Measurements from ENCODE around the gene CALCOCO1. TPM values are rescaled to one million over a fixed set of nuclear protein-coding genes. Genes with fewer than 3 reads are reported as not detected.
"Not testable (repeated sequence)": the region's sequence is repeated elsewhere in the genome, so short reads cannot be mapped to it uniquely, and the experiment has no call there.

The CALCOCO1 gene
- total RNA-seq, 1 experiment from 2014 or later, result 27.0 TPM

DNA sequence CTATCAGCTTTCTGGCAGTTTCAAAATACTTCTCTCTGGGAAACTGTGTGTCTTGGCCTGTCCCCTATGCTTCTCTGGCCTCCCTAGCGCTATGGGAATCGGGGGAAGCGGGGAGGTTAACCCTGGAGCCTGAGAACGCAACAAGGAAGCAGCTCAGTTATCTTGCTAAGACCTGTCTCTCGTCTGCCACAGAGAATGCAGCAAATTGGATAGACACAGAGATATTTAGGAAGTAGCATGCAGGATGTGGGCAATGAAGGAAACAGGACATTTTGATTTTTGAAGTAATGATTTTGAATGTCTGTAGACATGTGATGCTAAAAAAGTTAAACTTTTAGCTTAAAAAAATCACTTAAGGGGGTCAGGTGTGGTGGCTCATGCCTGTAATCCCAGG lies 6.6 kb upstream of the CALCOCO1 start:
- DNase-seq (ENCODE audit: low read depth in 1 of 2, low spot score in 2 of 2), result no peak
- no peaks in the 10 kb centered on the region for H3K36me3 ChIP-seq
- peaks cover 8% of the 10 kb centered on the region for H3K27me3 ChIP-seq (replicated peaks)
- H3K9me3 ChIP-seq (replicated peaks), result no peaks in the 10 kb centered on the region
- no peak overlapping the region for H3K27ac ChIP-seq
- H3K4me3 ChIP-seq, result no peak overlapping the region
- H3K4me1 ChIP-seq (replicated peaks), result peaks cover 3% of the 10 kb centered on the region; the same call in 1 of the 2 replicates

- peak in 1 of 2 experiments; percentile 20 for DNase-seq (ENCODE audit: low read depth in 1 of 2, low spot score in 2 of 2)
- no peak overlapping the region for H3K4me3 ChIP-seq
- H3K27ac ChIP-seq, result no peak overlapping the region
- H3K27me3 ChIP-seq (replicated peaks), result peaks cover 8% of the 10 kb centered on the region; the same call in 1 of the 2 replicates
- H3K36me3 ChIP-seq, result no peaks in the 10 kb centered on the region
- peaks cover 3% of the 10 kb centered on the region; the same call in 1 of the 2 replicates for H3K4me1 ChIP-seq (replicated peaks)
- H3K9me3 ChIP-seq (replicated peaks), result no peaks in the 10 kb centered on the region
Measured at GRCh38 chr12:53733051-53733806, 6.0 kb upstream of the CALCOCO1 start.

DNA sequence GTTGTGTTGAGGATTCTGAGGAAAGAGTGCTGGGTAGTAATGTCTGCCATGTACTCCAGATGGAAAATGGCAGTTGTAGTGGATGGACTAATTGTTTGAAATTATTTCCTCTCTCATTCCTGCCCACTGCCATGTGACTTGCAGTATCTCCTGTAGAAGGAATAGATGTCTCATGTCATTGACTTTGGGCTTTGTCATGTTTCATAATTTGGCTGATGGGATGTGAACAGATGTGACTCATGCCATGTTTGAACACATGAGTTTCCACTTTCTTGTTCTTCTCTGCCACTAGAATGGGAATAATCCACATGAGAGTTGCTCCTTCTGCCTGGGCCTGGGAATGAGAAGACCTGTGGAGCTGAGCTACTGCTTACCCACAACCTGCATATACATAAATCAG lies 2.4 kb upstream of the CALCOCO1 start:
- no peak for DNase-seq (ENCODE audit: low read depth in 1 of 2, low spot score in 2 of 2)
- Histone ChIP-seq H3K27ac (no peak overlapping the region), H3K9me3 (replicated peaks) (no peaks in the 10 kb centered on the region), H3K4me3 (no peak overlapping the region), H3K4me1 (replicated peaks) (peaks cover 24% of the 10 kb centered on the region), H3K36me3 (peaks cover 5% of the 10 kb centered on the region; the same call in 1 of the 2 replicates), H3K27me3 (replicated peaks) (no peaks in the 10 kb centered on the region)

GRCh38 chr12:53728206-53728605 lies 954 bp upstream of the CALCOCO1 start:
- no peak for DNase-seq (ENCODE audit: low read depth in 1 of 2, low spot score in 2 of 2)
- Histone ChIP-seq H3K4me3 (no peak overlapping the region), H3K9me3 (replicated peaks) (no peaks in the 10 kb centered on the region), H3K27ac (peak overlapping the region; percentile 2; the same call in 1 of the 2 replicates), H3K36me3 (peaks cover 9% of the 10 kb centered on the region; the same call in 1 of the 2 replicates), H3K27me3 (replicated peaks) (no peaks in the 10 kb centered on the region), H3K4me1 (replicated peaks) (peaks cover 21% of the 10 kb centered on the region)

- H3K4me3 ChIP-seq, result peak overlapping the region; percentile 47
- DNase-seq (ENCODE audit: low read depth in 1 of 2, low spot score in 2 of 2), result no peak
- peaks cover 10% of the 10 kb centered on the region; the same call in 1 of the 2 replicates for H3K36me3 ChIP-seq
- H3K4me1 ChIP-seq (replicated peaks), result peaks cover 21% of the 10 kb centered on the region
- no peaks in the 10 kb centered on the region for H3K9me3 ChIP-seq (replicated peaks)
- H3K27me3 ChIP-seq (replicated peaks), result no peaks in the 10 kb centered on the region
- H3K27ac ChIP-seq, result 0 out of 2 replicates have a peak overlapping the region, but pooled peaks have one; percentile 7
Measured at GRCh38 chr12:53726946-53727309, 324 bp downstream of the CALCOCO1 start.

DNA sequence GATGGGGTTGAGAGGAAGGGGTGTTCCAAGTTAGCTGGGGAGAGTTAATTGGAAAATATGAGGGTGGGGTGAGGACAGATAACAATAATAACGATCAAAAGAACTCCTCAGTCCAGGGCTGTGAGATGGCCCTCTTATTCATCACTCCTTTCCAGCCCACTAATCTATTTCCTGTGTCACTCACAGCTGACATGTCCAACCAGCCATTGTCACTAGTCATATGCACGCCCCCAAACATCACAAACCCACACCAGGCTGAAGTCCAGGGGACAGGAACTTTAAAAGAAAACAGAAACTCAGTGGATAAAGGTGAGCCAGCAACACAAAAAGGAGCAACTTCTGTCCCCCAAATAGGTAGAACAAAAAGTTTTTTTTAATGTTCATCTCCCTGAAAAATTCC lies 911 bp downstream of the CALCOCO1 start:
- H3K36me3 ChIP-seq, result peaks cover 10% of the 10 kb centered on the region; the same call in 1 of the 2 replicates
- peak overlapping the region; percentile 29; the same call in 1 of the 2 replicates for H3K27ac ChIP-seq
- no peak for DNase-seq (ENCODE audit: low read depth in 1 of 2, low spot score in 2 of 2)
- H3K9me3 ChIP-seq (replicated peaks), result no peaks in the 10 kb centered on the region
- H3K4me3 ChIP-seq, result peak overlapping the region; percentile 47
- H3K27me3 ChIP-seq (replicated peaks), result no peaks in the 10 kb centered on the region
- H3K4me1 ChIP-seq (replicated peaks), result peaks cover 21% of the 10 kb centered on the region

- Histone ChIP-seq H3K9me3 (replicated peaks) (no peaks in the 10 kb centered on the region), H3K4me1 (replicated peaks) (peaks cover 21% of the 10 kb centered on the region), H3K4me3 (no peak overlapping the region), H3K27ac (peak overlapping the region; percentile 29; the same call in 1 of the 2 replicates), H3K27me3 (replicated peaks) (no peaks in the 10 kb centered on the region), H3K36me3 (peaks cover 10% of the 10 kb centered on the region; the same call in 1 of the 2 replicates)
- DNase-seq (ENCODE audit: low read depth in 1 of 2, low spot score in 2 of 2), result no peak
Measured at GRCh38 chr12:53725824-53726223, 1.4 kb downstream of the CALCOCO1 start.

DNA sequence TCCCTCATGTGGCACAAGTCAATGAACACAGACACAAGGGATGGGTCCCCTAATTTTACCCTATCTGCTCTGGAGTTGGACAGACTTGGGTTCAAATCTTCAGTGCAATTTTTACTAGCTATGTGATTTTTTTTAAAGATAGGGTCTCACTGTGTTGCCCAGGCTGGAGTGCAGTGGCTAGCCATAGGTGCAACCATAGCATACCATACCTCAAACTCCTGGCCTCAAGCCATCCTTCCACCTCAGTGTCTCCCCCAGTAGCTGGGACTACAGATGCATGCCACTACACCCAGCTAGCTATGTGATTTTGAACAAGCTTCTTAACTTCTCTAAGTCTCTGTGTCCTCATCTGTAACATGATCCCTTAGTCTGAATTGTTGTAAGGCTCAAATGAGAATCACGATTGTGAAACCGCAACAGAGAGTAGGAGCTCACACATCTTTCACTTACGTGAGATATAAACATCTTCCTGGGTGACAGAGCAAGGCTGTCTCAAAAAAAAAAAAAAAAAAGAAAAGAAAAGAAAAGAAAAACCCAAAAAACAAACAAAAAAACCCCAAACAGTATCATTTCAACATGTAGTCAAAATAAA lies 4.7 kb downstream of the CALCOCO1 start:
- no peak overlapping the region for H3K4me3 ChIP-seq
- no peak overlapping the region for H3K27ac ChIP-seq
- peaks cover 15% of the 10 kb centered on the region for H3K4me1 ChIP-seq (replicated peaks)
- H3K27me3 ChIP-seq (replicated peaks), result no peaks in the 10 kb centered on the region
- H3K36me3 ChIP-seq, result peaks cover 10% of the 10 kb centered on the region; the same call in 1 of the 2 replicates
- DNase-seq (ENCODE audit: low read depth in 1 of 2, low spot score in 2 of 2), result no peak
- no peaks in the 10 kb centered on the region for H3K9me3 ChIP-seq (replicated peaks)

GRCh38 chr12:53720946-53721345 lies 6.3 kb downstream of the CALCOCO1 start:
- no peaks in the 10 kb centered on the region for H3K9me3 ChIP-seq (replicated peaks)
- peaks cover 5% of the 10 kb centered on the region for H3K4me1 ChIP-seq (replicated peaks)
- H3K36me3 ChIP-seq, result peaks cover 10% of the 10 kb centered on the region; the same call in 1 of the 2 replicates
- H3K27me3 ChIP-seq (replicated peaks), result no peaks in the 10 kb centered on the region
- H3K27ac ChIP-seq, result no peak overlapping the region
- no peak for DNase-seq (ENCODE audit: low read depth in 1 of 2, low spot score in 2 of 2)
- H3K4me3 ChIP-seq, result no peak overlapping the region

GRCh38 chr12:53719649-53720048 lies 7.6 kb downstream of the CALCOCO1 start:
- H3K36me3 ChIP-seq, result peaks cover 6% of the 10 kb centered on the region; the same call in 1 of the 2 replicates

DNA sequence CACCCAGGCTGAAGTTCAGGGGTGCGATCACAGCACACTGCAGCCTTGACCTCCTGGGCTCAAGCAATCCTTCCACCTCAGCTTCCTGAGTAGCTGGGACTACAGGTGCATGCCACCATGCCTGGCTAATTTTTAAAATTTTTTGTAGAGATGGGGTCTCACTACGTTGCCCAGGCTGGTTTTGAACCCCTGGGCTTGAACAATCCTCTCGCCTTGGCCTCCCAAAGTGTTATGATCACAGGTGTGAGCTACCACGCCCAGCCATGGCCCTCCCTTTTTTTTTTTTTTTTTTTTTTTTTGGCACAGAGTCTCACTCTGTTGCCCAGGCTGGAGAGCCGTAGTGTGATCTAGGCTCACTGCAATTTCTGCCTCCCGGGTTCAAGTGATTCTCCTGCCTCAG lies 8.7 kb downstream of the CALCOCO1 start:
- not testable (repeated sequence) for H3K9me3 ChIP-seq (replicated peaks); H3K4me3 ChIP-seq; H3K4me1 ChIP-seq (replicated peaks); H3K27me3 ChIP-seq (replicated peaks); H3K27ac ChIP-seq; DNase-seq (ENCODE audit: low read depth in 1 of 2, low spot score in 2 of 2); H3K36me3 ChIP-seq

More at GRCh38 chr12:53719649-53720048, 7.6 kb downstream of the CALCOCO1 start:
- no peaks in the 10 kb centered on the region for H3K27me3 ChIP-seq (replicated peaks)
- no peak overlapping the region for H3K4me3 ChIP-seq
- no peaks in the 10 kb centered on the region for H3K4me1 ChIP-seq (replicated peaks)
- H3K9me3 ChIP-seq (replicated peaks), result no peaks in the 10 kb centered on the region
- DNase-seq (ENCODE audit: low read depth in 1 of 2, low spot score in 2 of 2), result no peak
- no peak overlapping the region for H3K27ac ChIP-seq

DNA sequence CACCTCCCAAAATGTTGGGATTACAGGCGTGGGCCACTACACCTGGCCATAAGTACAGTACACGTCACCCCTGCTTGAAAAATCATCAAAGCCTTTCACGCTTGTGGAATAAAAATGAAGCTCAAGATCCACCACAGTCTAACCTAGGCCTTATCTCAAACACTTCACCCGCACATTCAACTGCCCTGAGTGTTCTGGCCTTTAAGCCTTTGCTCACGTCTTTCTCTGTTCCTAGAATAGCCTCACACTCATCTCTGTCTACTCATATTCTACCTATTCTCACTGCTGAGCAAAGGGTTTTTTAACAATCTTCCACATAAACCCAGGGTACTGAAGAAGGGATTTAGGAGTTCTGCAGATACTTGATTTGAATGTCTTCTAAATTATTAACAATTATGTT lies 9.9 kb downstream of the CALCOCO1 start:
- Histone ChIP-seq H3K9me3 (replicated peaks) (no peaks in the 10 kb centered on the region), H3K27me3 (replicated peaks) (no peaks in the 10 kb centered on the region), H3K4me3 (no peak overlapping the region), H3K4me1 (replicated peaks) (no peaks in the 10 kb centered on the region), H3K27ac (no peak overlapping the region), H3K36me3 (peaks cover 2% of the 10 kb centered on the region; the same call in 1 of the 2 replicates)
- DNase-seq (ENCODE audit: low read depth in 1 of 2, low spot score in 2 of 2), result no peak

- Histone ChIP-seq H3K36me3 (peaks cover 2% of the 10 kb centered on the region; the same call in 1 of the 2 replicates), H3K9me3 (replicated peaks) (no peaks in the 10 kb centered on the region)
Measured at GRCh38 chr12:53714004-53714403, 13.2 kb downstream of the CALCOCO1 start.

GRCh38 chr12:53713516-53713915 lies 13.7 kb downstream of the CALCOCO1 start:
- peaks cover 6% of the 10 kb centered on the region; the same call in 1 of the 2 replicates for H3K27me3 ChIP-seq (replicated peaks)
- no peak overlapping the region for H3K4me3 ChIP-seq
- no peak overlapping the region for H3K27ac ChIP-seq
- no peak for DNase-seq (ENCODE audit: low read depth in 1 of 2, low spot score in 2 of 2)
- H3K9me3 ChIP-seq (replicated peaks), result no peaks in the 10 kb centered on the region
- H3K36me3 ChIP-seq, result peaks cover 2% of the 10 kb centered on the region; the same call in 1 of the 2 replicates
- H3K4me1 ChIP-seq (replicated peaks), result no peaks in the 10 kb centered on the region

More at GRCh38 chr12:53714004-53714403, 13.2 kb downstream of the CALCOCO1 start:
- Histone ChIP-seq H3K27me3 (replicated peaks) (0 out of 2 replicates have a peak, but pooled peaks cover 3% of the 10 kb centered on the region), H3K4me1 (replicated peaks) (no peaks in the 10 kb centered on the region), H3K27ac (no peak overlapping the region), H3K4me3 (no peak overlapping the region)
- DNase-seq (ENCODE audit: low read depth in 1 of 2, low spot score in 2 of 2), result no peak

All from SJSA1 (cell line).